ENCODE measurements around the gene MTA3. TPM values are rescaled to one million over a fixed set of nuclear protein-coding genes. Genes with fewer than 3 reads are reported as not detected.

The MTA3 gene
- total and polyA plus RNA-seq, 2 donors (not counting 3 experiments of a cell fraction or from before 2014, with no cell fraction given): 36.3 to 53.3 TPM

GRCh38 chr2:42648796-42649195 lies 80.4 kb downstream of the MTA3 start:
- Histone ChIP-seq H2AFZ (ENCODE audit: low read depth, low read length) (no peak overlapping the region), H3K79me2 (ENCODE audit: control insufficient read depth, insufficient read depth, low read length) (no peaks in the 10 kb centered on the region), H3K36me3 (ENCODE audit: control insufficient read depth in 2 of 2, extremely low read depth in 1 of 2, insufficient read depth in 2 of 2, low read length in 2 of 2) (peaks cover 0 to 3% of the 10 kb centered on the region in 2 experiments), H3K4me3 (replicated peaks in 1 of 3; ENCODE audit: insufficient read depth in 1 of 3, low read depth in 1 of 3, low read length in 3 of 3) (no peak overlapping the region), H3K9ac (replicated peaks; ENCODE audit: extremely low read depth, insufficient read depth, low read length) (no peak overlapping the region), H4K20me1 (replicated peaks; ENCODE audit: control insufficient read depth, extremely low read depth, insufficient read depth, low read length) (no peaks in the 10 kb centered on the region), H3K9me1 (replicated peaks; ENCODE audit: control insufficient read depth, extremely low read depth, insufficient read depth, low read length) (no peaks in the 10 kb centered on the region), H3K27ac (ENCODE audit: insufficient read depth, low read depth, low read length) (no peak overlapping the region), H3K4me2 (ENCODE audit: insufficient read depth, low read length) (peak overlapping the region; percentile 31), H3K27me3 (ENCODE audit: control insufficient read depth in 2 of 2, insufficient read depth in 2 of 2, low read length in 2 of 2) (no peaks in the 10 kb centered on the region), H3K4me1 (ENCODE audit: control insufficient read depth, extremely low read depth, insufficient read depth, low read length) (peaks cover 7% of the 10 kb centered on the region), H3K9me3 (replicated peaks; ENCODE audit: control insufficient read depth, insufficient read depth, low read length) (no peaks in the 10 kb centered on the region)
- peak; percentile 8 for DNase-seq (ENCODE audit: low read depth, low spot score)
- FAIRE-seq: peak; percentile 28
- ChIA-PET POLR2A (no interaction called here), CTCF (interaction anchor here (2.3 kb wide), 1 partner anchor 14 kb away, joined by 6 read pairs; no protein-coding TSS in a partner anchor)
- TF ChIP-seq JUN (IDR thresholded peaks at IDR 0.05; ENCODE audit: borderline replicate concordance, insufficient read depth, insufficient read length, low read depth) (no peak), EZH2 (IDR thresholded peaks at IDR 0.05; ENCODE audit: borderline replicate concordance, low read depth, low read length, severe bottlenecking) (no peak), POLR2A (IDR thresholded peaks at IDR 0.05; ENCODE audit: low read depth, low read length) (no peak), CTCF (IDR thresholded peaks at IDR 0.05; ENCODE audit: extremely low read depth in 1 of 2, insufficient read depth in 1 of 2, low read depth in 1 of 2, low read length in 2 of 2) (no peak), POLR2AphosphoS5 (IDR thresholded peaks at IDR 0.05; ENCODE audit: insufficient read depth, low read depth, low read length) (no peak), MAX (IDR thresholded peaks at IDR 0.05; ENCODE audit: insufficient read depth, insufficient read length) (no peak), GATA2 (IDR thresholded peaks at IDR 0.05; ENCODE audit: insufficient read depth, insufficient read length, low read depth, low read length) (no peak), FOS (IDR thresholded peaks at IDR 0.05; ENCODE audit: borderline replicate concordance, insufficient read depth, low read length) (no peak), MYC (IDR thresholded peaks at IDR 0.05; ENCODE audit: low read depth, low read length) (no peak)
- no TSS peak for BruUV-seq (replicated peaks)
- dilution Hi-C loops (cut with MboI; ENCODE audit: extremely low pct_ligation_motif_present, low sequenced_read_pairs): no loop called here
- intact Hi-C loops (cut with micrococcal nuclease): no loop called here

All from endothelial cell of umbilical vein (primary cell).